H1 (cell line): ENCODE measurements around the gene GRIK2. TPM values are rescaled to one million over a fixed set of nuclear protein-coding genes. Genes with fewer than 3 reads are reported as not detected.
"Not testable (repeated sequence)": the region's sequence is repeated elsewhere in the genome, so short reads cannot be mapped to it uniquely, and the experiment has no call there.

ENCODE experiments used
- CTCF ChIA-PET: fragments of 300-600 bp; sonication (Branson Sonifier 250); formaldehyde crosslinking; loops from one replicate; lab custom pipeline; 2021; ENCODE audit not compliant: partially characterized antibody; lab: Charles Lee
- POLR2A ChIA-PET: fragments of 300-600 bp; sonication (Branson Sonifier 250); formaldehyde crosslinking; loops from one replicate; lab custom pipeline; 2021; ENCODE audit warnings: inconsistent platforms; ENCODE audit not compliant: partially characterized antibody; lab: Charles Lee
- DNase-seq, 2 experiments: peaks; one replicate each; pipeline versions ENCODE4 v3.0.0 to v3.0.0-alpha.2; 2010 to 2022; ENCODE audit warnings: low spot score in 2 of 2, low read depth in 1 of 2, mixed read lengths in 1 of 2
- FAIRE-seq: peaks from 2 replicates; lab custom pipeline; 2011; peaks lifted over from hg19 to GRCh38; lab: Jason Lieb, UNC
- H2AFZ ChIP-seq: 2 replicates; pipeline ENCODE4 v1.8.1; 2012; ENCODE audit warnings: low read length, inconsistent platforms
- H2AK5ac ChIP-seq: 2 replicates; pipeline ENCODE4 v1.6.1; 2013; ENCODE audit warnings: low read depth, low read length
- H2BK120ac ChIP-seq: replicated peaks from 2 replicates; pipeline ENCODE3; 2013; ENCODE audit warnings: low read depth, low read length, inconsistent platforms
- H2BK12ac ChIP-seq: 2 replicates; pipeline ENCODE4 v1.6.1; 2013; ENCODE audit warnings: low read depth, low read length
- H2BK15ac ChIP-seq: 2 replicates; pipeline ENCODE4 v1.6.1; 2013; ENCODE audit warnings: low read length
- H2BK20ac ChIP-seq: 2 replicates; pipeline ENCODE4 v1.6.1; 2013; ENCODE audit warnings: low read length
- H2BK5ac ChIP-seq: 2 replicates; pipeline ENCODE4 v1.6.1; 2013; ENCODE audit warnings: low read depth, low read length
- H3K14ac ChIP-seq: 2 replicates; pipeline ENCODE4 v1.6.1; 2013; ENCODE audit warnings: inconsistent platforms; ENCODE audit not compliant: insufficient read length
- H3K18ac ChIP-seq: 2 replicates; pipeline ENCODE4 v1.6.1; 2013; ENCODE audit warnings: low read length; ENCODE audit errors: extremely low read depth
- H3K23ac ChIP-seq: 2 replicates; pipeline ENCODE4 v1.6.1; 2013; ENCODE audit warnings: inconsistent platforms; ENCODE audit not compliant: insufficient read length
- H3K23me2 ChIP-seq: 2 replicates; pipeline ENCODE4 v1.6.1; 2013; ENCODE audit warnings: low read depth, low read length
- H3K27ac ChIP-seq: 2 replicates; pipeline ENCODE4 v1.6.1; 2011; ENCODE audit warnings: low read depth, low read length, inconsistent platforms
- H3K27me3 ChIP-seq, 4 experiments: replicated peaks in 1 of 4; 1 replicate in 1 of 4; 2 replicates in 3 of 4; pipeline versions ENCODE4 v1.6.1 to v1.8.1; 2011 to 2013; ENCODE audit warnings: low read length in 3 of 4, mild to moderate bottlenecking in 3 of 4, inconsistent platforms in 2 of 4, mixed read lengths in 2 of 4, moderate library complexity in 1 of 4; ENCODE audit not compliant: control insufficient read depth in 3 of 4, insufficient read depth in 3 of 4; ENCODE audit errors: extremely low read depth in 1 of 4
- H3K36me3 ChIP-seq, 4 experiments: 2 replicates each; pipeline versions ENCODE4 v1.6.1 to v1.8.1; 2011 to 2013; ENCODE audit warnings: mild to moderate bottlenecking in 4 of 4, low read length in 3 of 4, moderate library complexity in 2 of 4, control low read depth in 1 of 4, inconsistent platforms in 1 of 4; ENCODE audit not compliant: insufficient read depth in 4 of 4, control insufficient read depth in 2 of 4
- H3K4ac ChIP-seq: replicated peaks from 2 replicates; pipeline ENCODE3; 2013; ENCODE audit warnings: low read length, low read depth, mixed read lengths, inconsistent platforms; ENCODE audit not compliant: insufficient read length
- H3K4me1 ChIP-seq, 4 experiments: replicated peaks in 1 of 4; 1 replicate in 1 of 4; 2 replicates in 3 of 4; pipeline versions ENCODE4 v1.6.1 to v1.8.1; 2011 to 2013; ENCODE audit warnings: low read length in 3 of 4, inconsistent platforms in 2 of 4, mixed read lengths in 1 of 4; ENCODE audit not compliant: insufficient read depth in 4 of 4, control insufficient read depth in 3 of 4
- H3K4me2 ChIP-seq, 2 experiments: 2 replicates each; pipeline versions ENCODE4 v1.6.1 to v1.8.1; 2011 to 2013; ENCODE audit warnings: low read depth in 2 of 2, low read length in 2 of 2, control low read depth in 1 of 2, inconsistent platforms in 1 of 2, mild to moderate bottlenecking in 1 of 2; ENCODE audit not compliant: insufficient read depth in 1 of 2
- H3K4me3 ChIP-seq, 4 experiments: fragments of 200-600, 300-600 bp in 1 of 4; sonication (generic), shearing (Covaris generic), sonication (Bioruptor Twin) in 1 of 4; 2 replicates each; pipeline versions ENCODE4 v1.5.1 to v1.8.1; 2011 to 2016; ENCODE audit warnings: low read length in 4 of 4, low read depth in 3 of 4, control low read depth in 2 of 4, inconsistent platforms in 2 of 4, mild to moderate bottlenecking in 2 of 4, mixed read lengths in 1 of 4, moderate library complexity in 1 of 4; ENCODE audit not compliant: insufficient read depth in 2 of 4; ENCODE audit errors: extremely low read depth in 1 of 4
- H3K56ac ChIP-seq: replicated peaks from 2 replicates; pipeline ENCODE3; 2013; ENCODE audit warnings: low read depth, mild to moderate bottlenecking, mixed read lengths, low read length, inconsistent platforms; ENCODE audit not compliant: insufficient read length
- H3K79me1 ChIP-seq: 2 replicates; pipeline ENCODE4 v1.6.1; 2013; ENCODE audit warnings: low read depth, low read length, control low read depth
- H3K79me2 ChIP-seq, 2 experiments: 2 replicates each; pipeline versions ENCODE4 v1.6.1 to v1.8.1; 2012 to 2013; ENCODE audit warnings: low read length in 2 of 2, mild to moderate bottlenecking in 2 of 2, inconsistent platforms in 1 of 2; ENCODE audit not compliant: insufficient read depth in 2 of 2, control insufficient read depth in 1 of 2
- H3K9ac ChIP-seq, 4 experiments: replicated peaks in 1 of 4; 1 replicate in 1 of 4; 2 replicates in 3 of 4; pipeline versions ENCODE4 v1.6.1 to v1.8.1; 2011 to 2013; ENCODE audit warnings: low read depth in 3 of 4, low read length in 3 of 4, control low read depth in 2 of 4, mild to moderate bottlenecking in 2 of 4, moderate library complexity in 2 of 4, inconsistent platforms in 1 of 4; ENCODE audit errors: extremely low read depth in 1 of 4
- H3K9me3 ChIP-seq, 2 experiments: 2 replicates each; pipeline versions ENCODE4 v1.6.1 to v1.8.1; 2012 to 2013; ENCODE audit warnings: mild to moderate bottlenecking in 2 of 2, moderate library complexity in 2 of 2, control low read depth in 1 of 2, inconsistent platforms in 1 of 2, low read depth in 1 of 2, low read length in 1 of 2, mixed read lengths in 1 of 2; ENCODE audit not compliant: insufficient read depth in 2 of 2
- H4K20me1 ChIP-seq, 2 experiments: replicated peaks in 1 of 2; 2 replicates each; pipeline versions ENCODE3 to v1.8.1; 2011 to 2013; ENCODE audit warnings: inconsistent platforms in 2 of 2, low read length in 2 of 2, mild to moderate bottlenecking in 1 of 2; ENCODE audit not compliant: insufficient read depth in 2 of 2, control insufficient read depth in 1 of 2
- H4K5ac ChIP-seq: 2 replicates; pipeline ENCODE4 v1.6.1; 2013; ENCODE audit warnings: low read length, low read depth, mixed read lengths, inconsistent platforms; ENCODE audit not compliant: insufficient read length
- H4K8ac ChIP-seq: 2 replicates; pipeline ENCODE4 v1.8.0; 2013; ENCODE audit warnings: mild to moderate bottlenecking, moderate library complexity, low read length, inconsistent platforms; ENCODE audit not compliant: insufficient read depth; ENCODE audit errors: extremely low read depth
- H4K91ac ChIP-seq: replicated peaks from 2 replicates; pipeline ENCODE3; 2013; ENCODE audit warnings: low read length, mixed read lengths, inconsistent platforms; ENCODE audit not compliant: insufficient read length
- WGBS, 2 experiments: shearing (Covaris generic) in 1 of 2; methylation state at CpG; one replicate each; pipeline versions ENCODE4 v1.1.6 to v1.1.7; 2013 to 2015; ENCODE audit warnings: low lambda C conversion rate in 2 of 2, mixed read lengths in 2 of 2, inconsistent platforms in 1 of 2, low coverage in 1 of 2, missing lambda C conversion rate in 1 of 2; ENCODE audit not compliant: insufficient replicate concordance in 2 of 2, insufficient coverage in 1 of 2, insufficient read length in 1 of 2; ENCODE audit errors: extremely low coverage in 1 of 2, missing lambda C conversion rate in 1 of 2; 5-methylcytosine and 5-hydroxymethylcytosine counted together
- polyA plus RNA-seq, 7 experiments: library from polyadenylated mRNA; depleted of rRNA in 3 of 7; stranded (reverse) in 5 of 7; unstranded in 2 of 7; fragments of >200 nt in 5 of 7; fragments of 200-250 nt in 2 of 7; gene quantifications; 1 replicate in 5 of 7; 2 replicates in 1 of 7; 4 replicates in 1 of 7; pipeline versions ENCODE4 v1.2.1 to v1.2.3, GENCODE V29; 2011 to 2013; ENCODE audit warnings: missing spikeins in 2 of 7, mixed read lengths in 2 of 7
- total RNA-seq: library from RNA; stranded (reverse); fragmentation: NEBNext Ultra II Directional; extraction: Animal tissue kit (Norgen Biotek cat#: 25700); gene quantifications from 2 replicates; pipeline ENCODE4 v1.2.1, GENCODE V29; 2021

The GRIK2 gene
- total and polyA plus RNA-seq, 2 of the 8 experiments (the other 6 are each of a cell fraction or from before 2014, with no cell fraction given): 1.8 to 2.2 TPM

DNA sequence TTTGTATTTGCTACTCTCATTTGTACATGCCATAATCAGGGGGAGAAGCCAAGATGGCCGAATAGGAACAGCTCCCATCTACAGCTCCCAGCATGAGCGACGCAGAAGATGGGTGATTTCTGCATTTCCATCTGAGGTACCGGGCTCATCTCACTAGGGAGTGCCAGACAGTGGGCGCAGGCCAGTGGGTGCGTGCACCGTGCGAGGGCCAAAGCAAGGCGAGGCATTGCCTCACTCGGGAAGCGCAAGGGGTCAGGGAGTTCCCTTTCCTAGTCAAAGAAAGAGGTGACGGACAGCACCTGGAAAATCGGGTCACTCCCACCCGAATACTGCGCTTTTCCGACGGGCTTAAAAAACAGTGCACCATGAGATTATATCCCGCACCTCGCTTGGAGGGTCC lies 694.7 kb downstream of the GRIK2 start:
- H3K14ac ChIP-seq, H4K91ac ChIP-seq, H2AK5ac ChIP-seq, H4K8ac ChIP-seq, FAIRE-seq, H3K4ac ChIP-seq, H4K20me1 ChIP-seq, H4K5ac ChIP-seq, H2BK120ac ChIP-seq, H3K9ac ChIP-seq, H2BK5ac ChIP-seq, H3K23me2 ChIP-seq, H3K4me2 ChIP-seq, H3K27ac ChIP-seq, H3K79me2 ChIP-seq, POLR2A ChIA-PET, H3K23ac ChIP-seq, H3K79me1 ChIP-seq, H2BK12ac ChIP-seq, H3K56ac ChIP-seq, CTCF ChIA-PET, H3K9me3 ChIP-seq, H3K4me3 ChIP-seq, H3K27me3 ChIP-seq, H3K18ac ChIP-seq, H3K4me1 ChIP-seq, H2BK20ac ChIP-seq, H2BK15ac ChIP-seq, DNase-seq, H2AFZ ChIP-seq, H3K36me3 ChIP-seq: not testable (repeated sequence)
- 93% methylated on average over 14 of the region's 19 CpGs; no CpG with 5 or more reads in 1 of the 2 experiments for whole genome bisulfite sequencing, 2 experiments
